Testis (tissue), 3 donors: ENCODE measurements around the gene LILRA5. TPM values are rescaled to one million over a fixed set of nuclear protein-coding genes. Genes with fewer than 3 reads are reported as not detected.

Experiments used
- DNase-seq: peaks from one replicate; pipeline ENCODE4 v3.0.0-alpha.2; 2019
- H3K27ac ChIP-seq, 2 donors: fragments of 200-600 bp; sonication (generic); one replicate each; pipeline ENCODE4 v1.5.1; 2019
- H3K27me3 ChIP-seq: fragments of 200-600 bp; sonication (generic); one replicate; pipeline ENCODE4 v1.5.1; 2019
- H3K36me3 ChIP-seq: fragments of 200-600 bp; sonication (generic); one replicate; pipeline ENCODE4 v1.5.1; 2017; ENCODE audit warnings: low read depth; ENCODE audit errors: missing control alignments
- H3K4me1 ChIP-seq: fragments of 200-600 bp; sonication (generic); one replicate; pipeline ENCODE4 v1.5.1; 2019
- H3K4me3 ChIP-seq, 2 donors: fragments of 200-600 bp; sonication (generic); one replicate each; pipeline ENCODE4 v1.5.1; 2017 to 2019
- H3K9me3 ChIP-seq: fragments of 200-600 bp; sonication (generic); one replicate; pipeline ENCODE4 v1.5.1; 2017
- POLR2A ChIP-seq: fragments of 450-650 bp; IDR thresholded peaks from one replicate; pipeline ENCODE4 v1.6.1; 2017; ENCODE audit warnings: antibody characterized with exemption, mild to moderate bottlenecking, moderate library complexity
- WGBS, 2 donors: methylation state at CpG; one replicate each; pipeline ENCODE4 v1.1.5; 2018; 5-methylcytosine and 5-hydroxymethylcytosine counted together
- intact Hi-C: fragments of 100-400 bp; cut with DNase I; formaldehyde crosslinking; loops from one replicate; pipeline ENCODE4 v1.15.1; 2023; ENCODE audit warnings: low total_unique reads
- polyA plus RNA-seq: library from polyadenylated mRNA; stranded (reverse); fragments of 350-450 nt; fragmentation: Illumina TruSeq; extraction: RNeasy Lipid Tissue Mini Kit (QIAGEN cat#74804); gene quantifications from one replicate; pipeline ENCODE4 v1.2.3, GENCODE V29; 2014; ENCODE audit warnings: low read depth, low replicate concordance; ENCODE audit not compliant: insufficient read depth
- total RNA-seq, 2 donors: library from RNA; depleted of rRNA; stranded (reverse); fragments of >200 nt; gene quantifications; one replicate each; pipeline ENCODE4 v1.2.3, GENCODE V29; 2016
- TF ChIP-seq, protein P1 (sequence below), 3 experiments: fragments of 450-650 bp in 2 of 3; fragments of 200-600 bp in 1 of 3; sonication (generic) in 1 of 3; IDR thresholded peaks; one replicate each; pipeline ENCODE4 v1.5.1; 2016 to 2019; ENCODE audit warnings: antibody characterized with exemption in 3 of 3, mild to moderate bottlenecking in 2 of 3, moderate library complexity in 1 of 3

Gene LILRA5
- total and polyA plus RNA-seq, 3 donors from 2014 or later: 1.1 to 1.4 (median 1.2) TPM

GRCh38 chr19:54319892-54320670 lies 7.1 kb upstream of the LILRA5 start:
- no peak for TF ChIP-seq POLR2A
- TF ChIP-seq, protein P1, sequence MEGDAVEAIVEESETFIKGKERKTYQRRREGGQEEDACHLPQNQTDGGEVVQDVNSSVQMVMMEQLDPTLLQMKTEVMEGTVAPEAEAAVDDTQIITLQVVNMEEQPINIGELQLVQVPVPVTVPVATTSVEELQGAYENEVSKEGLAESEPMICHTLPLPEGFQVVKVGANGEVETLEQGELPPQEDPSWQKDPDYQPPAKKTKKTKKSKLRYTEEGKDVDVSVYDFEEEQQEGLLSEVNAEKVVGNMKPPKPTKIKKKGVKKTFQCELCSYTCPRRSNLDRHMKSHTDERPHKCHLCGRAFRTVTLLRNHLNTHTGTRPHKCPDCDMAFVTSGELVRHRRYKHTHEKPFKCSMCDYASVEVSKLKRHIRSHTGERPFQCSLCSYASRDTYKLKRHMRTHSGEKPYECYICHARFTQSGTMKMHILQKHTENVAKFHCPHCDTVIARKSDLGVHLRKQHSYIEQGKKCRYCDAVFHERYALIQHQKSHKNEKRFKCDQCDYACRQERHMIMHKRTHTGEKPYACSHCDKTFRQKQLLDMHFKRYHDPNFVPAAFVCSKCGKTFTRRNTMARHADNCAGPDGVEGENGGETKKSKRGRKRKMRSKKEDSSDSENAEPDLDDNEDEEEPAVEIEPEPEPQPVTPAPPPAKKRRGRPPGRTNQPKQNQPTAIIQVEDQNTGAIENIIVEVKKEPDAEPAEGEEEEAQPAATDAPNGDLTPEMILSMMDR (IDR thresholded peaks at IDR 0.05): no peak
- no peaks in the 10 kb centered on the region for H3K4me1 ChIP-seq
- intact Hi-C loops: no loop called here
- no peaks in the 10 kb centered on the region for H3K9me3 ChIP-seq
- H3K27ac ChIP-seq: no peak overlapping the region
- DNase-seq: no peak
- no peak overlapping the region for H3K4me3 ChIP-seq
- no peaks in the 10 kb centered on the region for H3K36me3 ChIP-seq
- 86 to 88% methylated on average over 14 of the region's 14 CpGs for WGBS, 2 donors
- H3K27me3 ChIP-seq: no peaks in the 10 kb centered on the region

DNA sequence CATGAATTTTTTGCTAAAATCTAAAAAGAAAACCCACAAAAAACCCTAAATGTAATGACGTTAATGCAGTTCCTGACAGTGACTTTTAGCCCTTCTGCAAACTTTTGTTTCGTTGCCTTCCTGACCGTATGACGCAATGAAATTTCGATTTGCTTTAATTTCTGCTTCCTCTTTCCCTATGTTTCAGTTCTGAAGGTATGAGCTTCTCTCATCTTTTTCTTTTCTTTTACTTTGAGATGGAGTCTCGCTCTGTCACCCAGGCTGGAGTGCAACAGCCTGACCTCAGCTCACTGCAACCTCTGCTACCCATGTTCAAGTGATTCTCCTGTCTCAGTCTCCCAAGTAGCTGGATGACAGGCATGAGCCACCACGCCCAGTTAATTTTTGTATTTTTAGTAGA lies 6.1 kb upstream of the LILRA5 start:
- 75 to 85% methylated on average over 7 of the region's 7 CpGs for WGBS, 2 donors
- Histone ChIP-seq H3K27ac (no peak overlapping the region), H3K27me3 (no peaks in the 10 kb centered on the region)

DNA sequence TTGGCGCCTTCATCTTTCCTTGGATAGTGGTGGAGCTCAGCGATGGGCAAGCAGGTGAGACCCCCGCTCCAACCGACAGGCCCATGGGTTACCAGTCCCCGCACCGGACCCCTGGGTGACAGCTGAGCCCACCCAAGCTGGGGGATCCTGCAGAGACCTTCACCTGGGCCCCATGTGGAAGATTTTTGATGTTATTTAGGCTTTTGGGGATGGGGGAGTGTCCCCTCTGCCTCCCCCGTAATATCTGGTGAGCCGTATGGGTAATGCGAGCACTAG lies 4.9 kb upstream of the LILRA5 start:
- TF ChIP-seq, protein P1 (IDR thresholded peaks at IDR 0.05): no peak
- TF ChIP-seq POLR2A: no peak
- intact Hi-C loops: no loop called here
- Histone ChIP-seq H3K4me3 (no peak overlapping the region), H3K4me1 (no peaks in the 10 kb centered on the region), H3K27ac (no peak overlapping the region), H3K9me3 (no peaks in the 10 kb centered on the region), H3K36me3 (no peaks in the 10 kb centered on the region), H3K27me3 (no peaks in the 10 kb centered on the region)
- 54 to 62% methylated on average over 5 to 9 of the region's 9 CpGs for WGBS, 2 donors
- DNase-seq: no peak

More for the DNA sequence above, 6.1 kb upstream of the LILRA5 start:
- no peaks in the 10 kb centered on the region for H3K4me1 ChIP-seq
- no peak for TF ChIP-seq POLR2A
- TF ChIP-seq, protein P1 (IDR thresholded peaks at IDR 0.05): no peak
- H3K4me3 ChIP-seq: no peak overlapping the region
- intact Hi-C loops: no loop called here
- no peak for DNase-seq
- H3K36me3 ChIP-seq: no peaks in the 10 kb centered on the region
- H3K9me3 ChIP-seq: no peaks in the 10 kb centered on the region

DNA sequence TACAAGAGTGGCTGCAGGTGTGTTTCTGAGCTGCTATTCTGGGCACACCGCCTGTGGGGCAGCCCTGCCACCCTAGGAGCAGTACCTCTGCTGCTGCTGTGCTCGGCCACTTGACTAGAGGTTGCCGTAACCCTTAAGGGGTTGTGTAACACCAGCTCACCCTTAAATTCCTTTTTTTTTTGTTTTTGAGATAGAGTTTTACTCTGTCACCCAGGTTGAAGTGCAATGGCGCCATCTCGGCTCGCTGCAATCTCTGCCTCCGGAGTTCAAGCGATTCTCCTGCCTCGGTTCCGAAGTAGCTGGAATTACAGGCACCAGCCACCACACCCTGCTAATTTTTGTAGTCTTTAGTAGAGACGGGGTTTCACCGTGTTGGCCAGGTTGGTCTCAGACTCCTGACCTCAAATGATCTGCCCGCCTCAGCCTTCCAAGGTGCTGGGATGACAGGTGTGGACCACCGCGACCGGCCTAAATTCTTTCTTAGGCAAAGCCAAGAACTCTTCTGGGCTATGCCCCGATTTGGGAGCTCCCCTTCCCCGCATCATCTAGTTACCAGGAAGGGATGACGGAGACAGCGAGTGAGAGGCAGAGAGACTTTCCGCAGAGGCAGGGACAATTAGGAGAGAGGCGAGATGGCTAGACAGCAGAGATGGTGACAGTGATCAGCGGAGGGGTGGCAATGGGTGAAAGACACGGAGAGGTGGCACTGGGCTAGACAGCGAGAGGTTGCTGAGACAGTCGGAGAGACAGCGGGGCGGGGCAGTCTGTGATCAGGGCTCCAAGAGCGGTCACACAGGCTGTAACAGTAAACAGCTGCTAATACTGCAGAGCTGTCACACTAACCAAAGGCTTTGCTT lies 4.4 kb upstream of the LILRA5 start:
- DNase-seq: peak; percentile 51
- 41 to 75% methylated on average over 29 of the region's 29 CpGs for WGBS, 2 donors
- H3K4me1 ChIP-seq: no peaks in the 10 kb centered on the region

More for the DNA sequence above, 4.4 kb upstream of the LILRA5 start:
- H3K4me3 ChIP-seq: peak overlapping the region in 1 of 2 donors; percentile 38
- H3K27ac ChIP-seq: peak overlapping the region in 1 of 2 donors; percentile 59
- no peaks in the 10 kb centered on the region for H3K36me3 ChIP-seq
- intact Hi-C loops: no loop called here
- TF ChIP-seq, protein P1 (IDR thresholded peaks at IDR 0.05): no peak
- TF ChIP-seq POLR2A: no peak
- H3K9me3 ChIP-seq: no peaks in the 10 kb centered on the region
- no peaks in the 10 kb centered on the region for H3K27me3 ChIP-seq
